ENCODE measurements around the gene DYNLRB1. TPM values are rescaled to one million over a fixed set of nuclear protein-coding genes. Genes with fewer than 3 reads are reported as not detected.

DYNLRB1 gene
- total and polyA plus RNA-seq, 11 donors, result 129 to 405 (median 147) TPM

DNA sequence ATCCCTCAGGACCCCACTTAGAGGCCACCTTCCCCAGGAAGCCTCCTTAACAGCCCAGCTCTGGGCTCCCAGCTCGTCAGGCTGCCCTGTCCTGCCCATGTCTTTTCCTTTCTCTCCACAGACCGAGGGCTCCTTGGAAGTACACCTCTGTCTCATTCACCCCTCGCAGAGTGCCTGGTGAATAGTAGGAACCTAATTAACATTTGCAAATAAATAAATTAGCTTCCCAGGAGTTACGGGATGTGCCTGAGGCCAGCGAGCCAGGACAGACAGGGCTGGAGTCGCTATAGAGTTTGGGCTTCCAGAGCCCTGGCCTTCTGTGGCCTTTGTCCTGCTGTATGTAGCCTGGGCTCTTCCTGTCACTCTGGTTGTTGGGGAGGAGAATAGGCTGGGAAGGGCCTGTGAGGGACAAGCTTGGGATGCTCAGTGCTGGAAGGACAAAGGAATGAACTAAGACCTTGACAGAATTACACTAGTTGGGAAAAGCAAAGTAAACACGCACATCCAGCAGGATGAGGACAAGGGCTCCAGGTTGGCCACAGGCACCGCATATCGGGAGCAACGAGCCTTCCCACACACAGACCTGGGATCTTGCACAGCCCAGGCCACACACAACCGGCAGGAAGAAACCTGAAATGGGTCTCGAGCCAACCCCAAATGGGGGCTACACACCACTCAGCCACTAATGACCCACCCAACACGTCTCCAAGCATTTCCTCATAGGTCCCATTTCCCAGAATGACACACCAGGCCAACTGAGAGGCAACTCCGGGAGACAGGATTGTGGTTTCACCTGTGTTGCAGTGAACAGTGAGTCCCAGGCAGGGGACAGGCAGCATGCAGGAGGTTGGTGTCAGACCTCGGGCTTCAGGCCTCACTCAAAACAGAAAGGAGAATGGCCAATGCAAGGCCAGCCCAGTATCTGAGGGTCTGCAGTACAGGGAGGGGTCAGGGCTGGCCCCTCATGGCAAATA lies 52.0 kb downstream of the DYNLRB1 start:
- Histone ChIP-seq H3K4me3 (no peak overlapping the region), H3K27ac (no peak overlapping the region), H3K9me3 (no peaks in the 10 kb centered on the region), H3K4me1 (peaks cover 0 to 13% (median 0%) of the 10 kb centered on the region in 12 donors), H3K27me3 (no peaks in the 10 kb centered on the region), H3K36me3 (peaks cover 0 to 47% (median 17%) of the 10 kb centered on the region in 9 donors)
- intact Hi-C loops (cut with DNase I), result loop anchor here in 1 of 10 donors (10.0 kb wide), 1 partner anchor 137 kb away; the partner anchor contains the start of gene TP53INP2
- ATAC-seq, result no peak
- 93 to 96% (median 94%) methylated on average over 13 to 15 of the region's 15 CpGs for WGBS, 4 donors
- no peak for DNase-seq
- TF ChIP-seq, protein P1, sequence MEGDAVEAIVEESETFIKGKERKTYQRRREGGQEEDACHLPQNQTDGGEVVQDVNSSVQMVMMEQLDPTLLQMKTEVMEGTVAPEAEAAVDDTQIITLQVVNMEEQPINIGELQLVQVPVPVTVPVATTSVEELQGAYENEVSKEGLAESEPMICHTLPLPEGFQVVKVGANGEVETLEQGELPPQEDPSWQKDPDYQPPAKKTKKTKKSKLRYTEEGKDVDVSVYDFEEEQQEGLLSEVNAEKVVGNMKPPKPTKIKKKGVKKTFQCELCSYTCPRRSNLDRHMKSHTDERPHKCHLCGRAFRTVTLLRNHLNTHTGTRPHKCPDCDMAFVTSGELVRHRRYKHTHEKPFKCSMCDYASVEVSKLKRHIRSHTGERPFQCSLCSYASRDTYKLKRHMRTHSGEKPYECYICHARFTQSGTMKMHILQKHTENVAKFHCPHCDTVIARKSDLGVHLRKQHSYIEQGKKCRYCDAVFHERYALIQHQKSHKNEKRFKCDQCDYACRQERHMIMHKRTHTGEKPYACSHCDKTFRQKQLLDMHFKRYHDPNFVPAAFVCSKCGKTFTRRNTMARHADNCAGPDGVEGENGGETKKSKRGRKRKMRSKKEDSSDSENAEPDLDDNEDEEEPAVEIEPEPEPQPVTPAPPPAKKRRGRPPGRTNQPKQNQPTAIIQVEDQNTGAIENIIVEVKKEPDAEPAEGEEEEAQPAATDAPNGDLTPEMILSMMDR (IDR thresholded peaks at IDR 0.05), result no peak
- TF ChIP-seq POLR2A (IDR thresholded peaks at IDR 0.05), result no peak

DNA sequence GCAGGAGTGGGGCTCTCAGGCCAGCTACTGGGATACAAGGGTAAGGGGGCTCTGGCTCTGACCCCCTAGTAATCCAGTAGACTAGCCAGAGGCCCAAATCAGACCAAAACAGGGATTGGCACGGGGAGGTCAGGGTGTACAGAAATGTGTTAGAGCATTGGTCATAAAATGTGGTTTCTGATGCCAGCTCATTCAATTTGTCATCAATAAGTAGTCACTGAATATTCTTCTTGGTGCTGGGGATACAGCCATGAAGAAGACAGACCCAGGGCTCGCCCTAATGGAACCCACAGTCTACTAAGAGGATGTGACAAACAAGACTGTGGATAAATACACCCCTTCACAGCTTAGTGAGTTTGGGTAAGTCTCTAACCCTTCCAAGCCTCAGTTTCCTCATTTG lies 53.4 kb downstream of the DYNLRB1 start:
- Histone ChIP-seq H3K27ac (no peak overlapping the region), H3K4me3 (no peak overlapping the region), H3K27me3 (no peaks in the 10 kb centered on the region), H3K4me1 (peaks cover 0 to 13% (median 0%) of the 10 kb centered on the region in 12 donors), H3K9me3 (no peaks in the 10 kb centered on the region), H3K36me3 (peaks cover 0 to 61% (median 27%) of the 10 kb centered on the region in 9 donors)
- ATAC-seq (no peak), DNase-seq (no peak)
- TF ChIP-seq, protein P1 (IDR thresholded peaks at IDR 0.05), result no peak
- no peak for TF ChIP-seq POLR2A (IDR thresholded peaks at IDR 0.05)
- intact Hi-C loops (cut with DNase I), result loop anchor here in 1 of 10 donors (10.0 kb wide), 1 partner anchor 135 kb away; the partner anchor contains the start of gene TP53INP2
- WGBS, 4 donors, result 87 to 99% (median 97%) methylated on average over 2 of the region's 2 CpGs

DNA sequence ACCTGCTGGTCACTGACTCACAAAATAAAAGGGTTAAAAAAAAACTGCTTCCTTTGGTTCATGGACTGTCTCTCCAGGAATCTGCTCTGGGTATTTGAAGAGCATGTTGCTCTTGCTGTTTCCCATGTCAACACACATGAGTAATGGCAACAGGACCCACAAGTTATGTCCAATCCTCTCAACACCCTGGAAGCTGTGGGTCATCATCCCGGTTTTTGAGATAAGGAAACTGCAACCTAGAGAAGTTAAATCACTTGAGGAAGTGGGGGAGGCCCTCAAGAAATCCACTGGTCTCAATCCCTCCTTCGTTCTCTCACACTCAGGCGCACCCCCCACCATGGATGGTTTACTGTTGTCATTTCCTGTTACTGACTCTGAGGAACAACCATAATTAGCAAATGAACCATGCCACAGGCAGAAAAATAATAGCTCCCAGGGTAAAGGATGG lies 54.7 kb downstream of the DYNLRB1 start:
- Histone ChIP-seq H3K36me3 (peaks cover 0 to 70% (median 32%) of the 10 kb centered on the region in 9 donors), H3K27ac (no peak overlapping the region), H3K4me1 (peaks cover 0 to 9% (median 0%) of the 10 kb centered on the region in 12 donors), H3K4me3 (no peak overlapping the region), H3K9me3 (no peaks in the 10 kb centered on the region), H3K27me3 (no peaks in the 10 kb centered on the region)
- no peak for ATAC-seq
- intact Hi-C loops (cut with DNase I), result loop anchor here in 1 of 10 donors (10.0 kb wide), 1 partner anchor 194 kb away; no protein-coding TSS in a partner anchor
- WGBS, 4 donors, result 35 to 44% (median 39%) methylated on average over 3 of the region's 3 CpGs
- TF ChIP-seq, protein P1 (IDR thresholded peaks at IDR 0.05), result no peak
- no peak for TF ChIP-seq POLR2A (IDR thresholded peaks at IDR 0.05)
- DNase-seq, result no peak

DNA sequence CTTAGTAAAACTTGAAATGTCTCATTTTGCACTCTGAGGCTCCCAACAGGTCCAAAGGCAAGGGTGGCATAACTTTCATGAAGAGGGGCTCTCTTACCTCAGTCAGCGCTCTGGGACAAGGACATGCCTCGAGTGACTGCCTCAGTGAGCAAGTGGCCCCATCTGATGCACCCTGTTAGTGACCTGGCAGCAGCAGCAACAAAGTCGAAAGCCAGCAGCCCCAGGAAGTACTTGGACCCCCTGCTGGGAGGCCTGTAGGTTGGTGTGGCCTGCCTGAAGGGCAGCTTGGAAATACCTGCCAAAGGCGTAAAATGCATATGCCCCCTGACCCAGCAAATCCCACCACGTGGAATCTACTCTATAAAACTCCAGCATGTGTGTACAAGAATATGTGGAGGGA lies 55.5 kb downstream of the DYNLRB1 start:
- Histone ChIP-seq H3K9me3 (no peaks in the 10 kb centered on the region), H3K4me3 (no peak overlapping the region), H3K27me3 (no peaks in the 10 kb centered on the region), H3K36me3 (peaks cover 0 to 70% (median 32%) of the 10 kb centered on the region in 9 donors), H3K4me1 (peaks cover 0 to 9% (median 0%) of the 10 kb centered on the region in 12 donors), H3K27ac (no peak overlapping the region)
- intact Hi-C loops (cut with DNase I), result loop anchor here in 1 of 10 donors (10.0 kb wide), 1 partner anchor 193 kb away; no protein-coding TSS in a partner anchor
- 87 to 93% (median 89%) methylated on average over 4 to 5 of the region's 5 CpGs for WGBS, 4 donors
- TF ChIP-seq POLR2A (IDR thresholded peaks at IDR 0.05), result no peak
- TF ChIP-seq, protein P1 (IDR thresholded peaks at IDR 0.05), result no peak
- no peak for ATAC-seq
- peak in 1 of 5 donors; percentile 6 for DNase-seq
